Keratinocyte (primary cell): Measurements from ENCODE around the gene MTM1.

Source experiments
- CTCF ChIP-seq, 3 experiments: IDR thresholded peaks in 1 of 3; conservative IDR thresholded peaks in 1 of 3; optimal IDR thresholded peaks in 1 of 3; 2 replicates in 2 of 3; 3 replicates in 1 of 3; pipeline versions ENCODE3 to v1.5.1; 2011; ENCODE audit warnings: low read length in 3 of 3, mild to moderate bottlenecking in 3 of 3, moderate library complexity in 2 of 3, control low read depth in 1 of 3, inconsistent platforms in 1 of 3; ENCODE audit not compliant: insufficient read depth in 2 of 3; ENCODE audit errors: extremely low read depth in 1 of 3
- EZH2 ChIP-seq: IDR thresholded peaks from one replicate; pipeline ENCODE4 v1.6.1; 2012; ENCODE audit warnings: inconsistent platforms, mild to moderate bottlenecking, low read length, moderate library complexity

GRCh38 chrX:150572206-150572605 lies 3.8 kb downstream of the MTM1 start:
- TF ChIP-seq CTCF (optimal IDR thresholded peaks at IDR 0.05 in 1 of 3, IDR thresholded peaks at IDR 0.05 in 1 of 3, conservative IDR thresholded peaks at IDR 0.05 in 1 of 3; ENCODE audit: extremely low read depth in 1 of 3, insufficient read depth in 2 of 3, low read length in 3 of 3) (no peak), EZH2 (no peak)
